Activated naive CD8-positive, alpha-beta T cell (primary cell): Measurements from ENCODE around the gene CCR9.
A peak's percentile ranks its signal among the peaks of the same experiment; 100 is the strongest.

Source experiments
- H3K27ac Mint-ChIP-seq: one replicate; pipeline ENCODE4 v1.8.0; 2021; ENCODE audit warnings: mixed read lengths
- H3K27me3 Mint-ChIP-seq: one replicate; pipeline ENCODE4 v1.8.0; 2021; ENCODE audit warnings: mixed read lengths
- H3K36me3 Mint-ChIP-seq: one replicate; pipeline ENCODE4 v1.8.0; 2021; ENCODE audit warnings: mixed read lengths
- H3K4me1 Mint-ChIP-seq: one replicate; pipeline ENCODE4 v1.8.0; 2021; ENCODE audit warnings: low read depth, mixed read lengths
- H3K4me3 Mint-ChIP-seq: one replicate; pipeline ENCODE4 v1.8.0; 2021; ENCODE audit warnings: mild to moderate bottlenecking, mixed read lengths
- H3K9me3 Mint-ChIP-seq: one replicate; pipeline ENCODE4 v1.8.0; 2021; ENCODE audit warnings: low read depth, mixed read lengths

The CCR9 gene

DNA sequence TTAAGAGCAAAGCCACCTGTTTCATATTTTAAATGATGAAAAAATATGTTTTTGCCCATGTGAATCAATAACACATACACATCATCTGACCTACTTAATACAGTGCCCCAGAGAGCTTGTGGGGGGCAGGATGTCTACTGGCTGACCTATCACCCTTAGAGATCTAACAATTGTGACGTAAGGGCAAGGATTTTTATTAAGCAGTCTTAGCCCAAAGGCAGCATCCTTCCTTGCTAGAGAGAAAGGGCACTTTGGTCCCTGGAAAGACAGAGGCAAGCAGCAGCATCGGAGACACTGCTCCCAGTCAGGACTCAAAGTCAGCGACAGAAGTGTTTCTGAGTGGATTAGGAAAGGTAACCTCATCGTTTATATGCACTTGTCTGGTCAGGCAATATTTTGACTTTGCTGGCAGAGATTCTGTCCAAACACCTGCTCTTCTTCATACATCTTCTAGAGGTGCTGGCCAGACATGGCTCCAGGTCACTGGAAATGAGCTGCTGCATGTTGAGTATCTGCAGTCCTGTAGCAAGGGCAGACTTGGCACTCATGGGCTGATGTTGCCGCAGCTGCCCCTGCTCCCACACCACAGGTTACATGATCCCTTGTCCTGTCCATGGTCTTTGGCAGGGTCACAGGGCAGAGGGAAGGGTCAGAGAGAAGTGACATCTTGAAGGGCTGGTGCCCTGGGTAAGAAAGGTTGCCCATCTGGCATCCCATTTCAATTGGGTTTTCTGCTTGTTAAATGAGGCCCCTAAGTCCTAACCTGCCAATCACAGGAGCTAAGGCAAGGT lies 58.7 kb downstream of the CCR9 start:
- Mint-ChIP-seq H3K36me3 (peaks cover 37% of the 10 kb centered on the region), H3K27ac (no peak overlapping the region), H3K4me3 (no peak overlapping the region), H3K27me3 (no peaks in the 10 kb centered on the region), H3K9me3 (no peaks in the 10 kb centered on the region), H3K4me1 (peaks cover 53% of the 10 kb centered on the region)

GRCh38 chr3:45946307-45946706 lies 60.0 kb downstream of the CCR9 start:
- H3K4me1 Mint-ChIP-seq, result peaks cover 65% of the 10 kb centered on the region
- H3K27me3 Mint-ChIP-seq, result no peaks in the 10 kb centered on the region
- H3K36me3 Mint-ChIP-seq, result peaks cover 36% of the 10 kb centered on the region
- no peak overlapping the region for H3K4me3 Mint-ChIP-seq
- H3K9me3 Mint-ChIP-seq, result no peaks in the 10 kb centered on the region
- no peak overlapping the region for H3K27ac Mint-ChIP-seq

GRCh38 chr3:45946875-45947274 lies 60.5 kb downstream of the CCR9 start:
- Mint-ChIP-seq H3K4me1 (peaks cover 69% of the 10 kb centered on the region), H3K27me3 (no peaks in the 10 kb centered on the region), H3K27ac (no peak overlapping the region), H3K4me3 (no peak overlapping the region), H3K36me3 (peaks cover 36% of the 10 kb centered on the region), H3K9me3 (no peaks in the 10 kb centered on the region)

DNA sequence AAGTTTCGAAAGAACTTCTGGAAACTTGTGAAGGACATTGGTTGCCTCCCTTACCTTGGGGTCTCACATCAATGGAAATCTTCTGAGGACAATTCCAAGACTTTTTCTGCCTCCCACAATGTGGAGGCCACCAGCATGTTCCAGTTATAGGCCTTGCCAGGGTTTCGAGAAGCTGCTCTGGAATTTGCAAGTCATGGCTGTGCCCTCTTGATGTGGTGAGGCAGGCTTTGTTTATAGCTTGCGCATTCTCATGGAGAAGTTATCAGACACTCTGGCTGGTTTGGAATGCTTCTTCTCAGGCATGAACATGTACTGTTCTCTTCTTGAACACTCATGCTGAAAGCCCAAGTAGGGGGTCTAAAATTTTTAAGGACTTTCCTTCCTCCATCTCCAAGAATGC lies 61.0 kb downstream of the CCR9 start:
- H3K36me3 Mint-ChIP-seq, result peaks cover 36% of the 10 kb centered on the region
- peaks cover 67% of the 10 kb centered on the region for H3K4me1 Mint-ChIP-seq
- H3K27me3 Mint-ChIP-seq, result no peaks in the 10 kb centered on the region
- H3K27ac Mint-ChIP-seq, result no peak overlapping the region
- H3K4me3 Mint-ChIP-seq, result no peak overlapping the region
- H3K9me3 Mint-ChIP-seq, result no peaks in the 10 kb centered on the region

- H3K4me3 Mint-ChIP-seq, result no peak overlapping the region
- H3K27me3 Mint-ChIP-seq, result no peaks in the 10 kb centered on the region
- no peaks in the 10 kb centered on the region for H3K9me3 Mint-ChIP-seq
- no peak overlapping the region for H3K27ac Mint-ChIP-seq
- H3K36me3 Mint-ChIP-seq, result peaks cover 42% of the 10 kb centered on the region
- H3K4me1 Mint-ChIP-seq, result peaks cover 60% of the 10 kb centered on the region
Measured at GRCh38 chr3:45948311-45948781, 62.0 kb downstream of the CCR9 start.

GRCh38 chr3:45948881-45949280 lies 62.5 kb downstream of the CCR9 start:
- Mint-ChIP-seq H3K36me3 (peaks cover 45% of the 10 kb centered on the region), H3K4me3 (no peak overlapping the region), H3K27me3 (no peaks in the 10 kb centered on the region), H3K27ac (no peak overlapping the region), H3K4me1 (peaks cover 54% of the 10 kb centered on the region), H3K9me3 (no peaks in the 10 kb centered on the region)

DNA sequence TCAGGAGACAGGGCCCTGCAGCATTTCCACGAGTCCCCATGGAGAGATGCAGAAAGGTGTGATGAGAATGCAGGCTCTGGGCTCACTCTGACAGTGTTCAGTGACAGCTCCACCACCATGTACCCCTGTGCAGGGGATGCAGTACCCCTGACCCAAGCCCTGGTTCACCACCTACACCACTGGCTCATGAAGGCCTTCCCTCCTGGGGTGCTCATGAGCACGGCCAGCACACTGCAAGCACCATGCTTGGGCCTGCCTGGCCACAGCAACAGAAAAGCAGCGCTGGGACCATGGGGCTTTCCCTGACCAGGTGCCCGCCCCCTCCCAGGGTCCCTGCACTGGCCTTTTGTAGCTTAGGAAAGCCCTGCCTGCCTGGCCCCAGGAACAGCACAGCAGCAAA lies 63.1 kb downstream of the CCR9 start:
- Mint-ChIP-seq H3K4me1 (peaks cover 55% of the 10 kb centered on the region), H3K36me3 (peaks cover 49% of the 10 kb centered on the region), H3K27me3 (no peaks in the 10 kb centered on the region), H3K27ac (no peak overlapping the region), H3K9me3 (no peaks in the 10 kb centered on the region), H3K4me3 (no peak overlapping the region)

DNA sequence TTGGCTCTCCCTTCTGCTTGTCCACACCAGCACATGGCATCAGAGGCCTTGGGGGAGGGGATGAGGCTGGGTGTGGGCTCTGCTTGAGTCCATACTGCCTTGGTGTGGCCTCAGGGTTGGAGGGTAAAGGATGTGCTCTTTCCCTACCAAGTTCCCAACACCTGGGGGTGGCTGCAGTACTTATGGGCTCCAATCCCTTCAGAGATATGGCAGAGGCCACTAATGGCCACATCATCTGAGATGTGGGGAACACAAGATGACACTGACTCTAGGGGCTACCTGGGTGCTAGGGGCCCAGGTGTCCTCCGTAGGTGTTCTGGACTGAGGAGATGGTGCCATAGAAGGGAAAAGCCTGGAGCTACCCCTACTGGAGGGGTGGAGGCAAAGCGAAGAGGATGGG lies 63.8 kb downstream of the CCR9 start:
- H3K27ac Mint-ChIP-seq, result no peak overlapping the region
- no peak overlapping the region for H3K4me3 Mint-ChIP-seq
- peaks cover 45% of the 10 kb centered on the region for H3K36me3 Mint-ChIP-seq
- no peaks in the 10 kb centered on the region for H3K9me3 Mint-ChIP-seq
- peaks cover 50% of the 10 kb centered on the region for H3K4me1 Mint-ChIP-seq
- H3K27me3 Mint-ChIP-seq, result no peaks in the 10 kb centered on the region

GRCh38 chr3:45950686-45951600 lies 64.6 kb downstream of the CCR9 start:
- H3K4me3 Mint-ChIP-seq, result peak overlapping the region; percentile 9
- H3K27ac Mint-ChIP-seq, result peak overlapping the region; percentile 70
- H3K27me3 Mint-ChIP-seq, result no peaks in the 10 kb centered on the region
- H3K36me3 Mint-ChIP-seq, result peaks cover 42% of the 10 kb centered on the region
- H3K4me1 Mint-ChIP-seq, result peaks cover 49% of the 10 kb centered on the region
- no peaks in the 10 kb centered on the region for H3K9me3 Mint-ChIP-seq

DNA sequence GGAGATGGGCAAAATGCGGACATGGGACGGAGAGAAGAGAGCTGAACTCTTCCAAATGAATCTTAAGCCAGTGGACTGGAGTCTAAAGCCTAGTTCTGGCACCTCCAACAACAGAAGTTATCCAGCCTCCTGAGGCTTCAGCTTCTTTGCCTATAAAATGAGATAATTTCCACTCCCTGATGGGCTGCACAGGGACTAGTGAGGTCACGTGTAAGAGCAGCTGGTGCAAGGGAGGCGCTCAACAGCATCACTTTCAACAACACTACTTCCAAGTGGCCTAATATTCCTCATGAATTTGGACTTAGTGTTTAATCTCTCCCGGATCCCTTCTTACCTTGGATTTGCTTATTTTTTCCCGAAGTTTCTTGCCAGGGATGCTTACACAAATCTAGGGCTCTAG lies 65.6 kb downstream of the CCR9 start:
- H3K4me1 Mint-ChIP-seq, result peaks cover 43% of the 10 kb centered on the region
- peaks cover 35% of the 10 kb centered on the region for H3K36me3 Mint-ChIP-seq
- no peak overlapping the region for H3K27ac Mint-ChIP-seq
- no peaks in the 10 kb centered on the region for H3K27me3 Mint-ChIP-seq
- no peaks in the 10 kb centered on the region for H3K9me3 Mint-ChIP-seq
- no peak overlapping the region for H3K4me3 Mint-ChIP-seq

GRCh38 chr3:45952456-45952855 lies 66.1 kb downstream of the CCR9 start:
- Mint-ChIP-seq H3K36me3 (peaks cover 33% of the 10 kb centered on the region), H3K27ac (no peak overlapping the region), H3K27me3 (no peaks in the 10 kb centered on the region), H3K9me3 (no peaks in the 10 kb centered on the region), H3K4me3 (no peak overlapping the region), H3K4me1 (peaks cover 42% of the 10 kb centered on the region)
